A549 (cell line): ENCODE measurements around the gene MRPL42.

Experiments
- CEBPB ChIP-seq, 2 experiments: fragments of >200 bp in 1 of 2; sonication (Bioruptor Twin) in 1 of 2; formaldehyde crosslinking in 1 of 2; IDR thresholded peaks; 2 replicates each; pipeline ENCODE4 v1.6.1; 2012 to 2016
- CTCF ChIP-seq: fragments of >200 bp; sonication (Bioruptor Twin); formaldehyde crosslinking; IDR thresholded peaks from 3 replicates; pipeline ENCODE4 v1.5.1; 2016
- MAX ChIP-seq: IDR thresholded peaks from 2 replicates; pipeline ENCODE4 v1.6.1; 2012
- MYC ChIP-seq: IDR thresholded peaks from 2 replicates; pipeline ENCODE4 v1.6.1; 2012; ENCODE audit warnings: mild to moderate bottlenecking, inconsistent platforms, low read length, improper control_type of control experiment, borderline replicate concordance

- no peak for TF ChIP-seq CEBPB (IDR thresholded peaks at IDR 0.05)
- no peak for TF ChIP-seq CTCF
- no peak for TF ChIP-seq MYC
- no peak for TF ChIP-seq MAX
Observed at GRCh38 chr12:93469386-93469785, 2.1 kb downstream of the MRPL42 start.
